Esophagus muscularis mucosa (tissue), 4 donors: ENCODE measurements around the gene COX14. TPM values are rescaled to one million over a fixed set of nuclear protein-coding genes. Genes with fewer than 3 reads are reported as not detected.

Experiments used
- DNase-seq: peaks from one replicate; pipeline ENCODE4 v3.0.0-alpha.2; 2017; ENCODE audit errors: extremely low spot score
- H3K27ac ChIP-seq, 4 donors: fragments of 200-600 bp; sonication (generic); replicated peaks in 1 of 4; 1 replicate in 3 of 4; 2 replicates in 1 of 4; pipeline ENCODE4 v1.5.1; 2016 to 2019; ENCODE audit warnings: mild to moderate bottlenecking in 1 of 4
- H3K27me3 ChIP-seq, 4 donors: fragments of 200-600 bp; sonication (generic); one replicate each; pipeline versions ENCODE4 v1.5.1 to v1.6.0; 2016 to 2019
- H3K36me3 ChIP-seq, 4 donors: fragments of 200-600 bp; sonication (generic); one replicate each; pipeline ENCODE4 v1.5.1; 2016 to 2019
- H3K4me1 ChIP-seq, 4 donors: fragments of 200-600 bp; sonication (generic); one replicate each; pipeline ENCODE4 v1.5.1; 2016 to 2019
- H3K4me3 ChIP-seq, 4 donors: fragments of 200-600 bp; sonication (generic); 1 replicate in 2 of 4; 2 replicates in 2 of 4; pipeline ENCODE4 v1.5.1; 2016 to 2019; ENCODE audit warnings: mild to moderate bottlenecking in 4 of 4, moderate library complexity in 1 of 4
- H3K9me3 ChIP-seq, 4 donors: fragments of 200-600 bp; sonication (generic); 1 replicate in 3 of 4; 2 replicates in 1 of 4; pipeline ENCODE4 v1.5.1; 2016 to 2019
- CTCF ChIP-seq, 3 experiments: fragments of 200-600 bp in 2 of 3; fragments of 450-650 bp in 1 of 3; sonication (generic) in 2 of 3; IDR thresholded peaks; one replicate each; pipeline ENCODE4 v1.5.1; 2017 to 2019; ENCODE audit warnings: antibody characterized with exemption in 3 of 3, mild to moderate bottlenecking in 2 of 3, moderate library complexity in 1 of 3
- EP300 ChIP-seq: sonication (generic); formaldehyde crosslinking; IDR thresholded peaks from one replicate; pipeline ENCODE4 v1.6.1; 2017; ENCODE audit warnings: antibody characterized with exemption
- POLR2A ChIP-seq: fragments of 450-650 bp; IDR thresholded peaks from one replicate; pipeline ENCODE4 v1.6.1; 2017; ENCODE audit warnings: antibody characterized with exemption, moderate library complexity, mild to moderate bottlenecking, low read depth
- POLR2AphosphoS5 ChIP-seq, 2 donors: sonication (generic); formaldehyde crosslinking; IDR thresholded peaks; one replicate each; pipeline ENCODE4 v1.6.1; 2017; ENCODE audit warnings: antibody characterized with exemption in 2 of 2
- WGBS: methylation state at CpG from one replicate; pipeline ENCODE4 v1.1.5; 2018; 5-methylcytosine and 5-hydroxymethylcytosine counted together
- intact Hi-C: fragments of 100-400 bp; cut with DNase I; formaldehyde crosslinking; loops from one replicate; pipeline ENCODE4 v1.15.1; 2023
- total RNA-seq, 4 donors: library from RNA; depleted of rRNA; stranded (reverse); fragments of >200 nt; gene quantifications; one replicate each; pipeline versions ENCODE4 v1.1.0 to v1.2.1, GENCODE V29; 2016

The COX14 gene
- total RNA-seq, 4 donors from 2014 or later, result 52.8 to 105 (median 87.6) TPM

- Histone ChIP-seq H3K27me3 (no peaks in the 10 kb centered on the region), H3K9me3 (no peaks in the 10 kb centered on the region), H3K36me3 (peaks cover 51 to 70% (median 59%) of the 10 kb centered on the region in 4 donors), H3K27ac (no peak overlapping the region), H3K4me3 (no peak overlapping the region), H3K4me1 (peaks cover 14 to 44% (median 25%) of the 10 kb centered on the region in 4 donors)
- intact Hi-C loops, result no loop called here
- 54% methylated on average over 3 of the region's 3 CpGs for WGBS
- TF ChIP-seq POLR2A (no peak), CTCF (IDR thresholded peaks at IDR 0.05) (no peak), POLR2AphosphoS5 (IDR thresholded peaks at IDR 0.05) (no peak), EP300 (no peak)
- no peak for DNase-seq
Measured at GRCh38 chr12:50087995-50088394, 24.0 kb upstream of the COX14 start.

DNA sequence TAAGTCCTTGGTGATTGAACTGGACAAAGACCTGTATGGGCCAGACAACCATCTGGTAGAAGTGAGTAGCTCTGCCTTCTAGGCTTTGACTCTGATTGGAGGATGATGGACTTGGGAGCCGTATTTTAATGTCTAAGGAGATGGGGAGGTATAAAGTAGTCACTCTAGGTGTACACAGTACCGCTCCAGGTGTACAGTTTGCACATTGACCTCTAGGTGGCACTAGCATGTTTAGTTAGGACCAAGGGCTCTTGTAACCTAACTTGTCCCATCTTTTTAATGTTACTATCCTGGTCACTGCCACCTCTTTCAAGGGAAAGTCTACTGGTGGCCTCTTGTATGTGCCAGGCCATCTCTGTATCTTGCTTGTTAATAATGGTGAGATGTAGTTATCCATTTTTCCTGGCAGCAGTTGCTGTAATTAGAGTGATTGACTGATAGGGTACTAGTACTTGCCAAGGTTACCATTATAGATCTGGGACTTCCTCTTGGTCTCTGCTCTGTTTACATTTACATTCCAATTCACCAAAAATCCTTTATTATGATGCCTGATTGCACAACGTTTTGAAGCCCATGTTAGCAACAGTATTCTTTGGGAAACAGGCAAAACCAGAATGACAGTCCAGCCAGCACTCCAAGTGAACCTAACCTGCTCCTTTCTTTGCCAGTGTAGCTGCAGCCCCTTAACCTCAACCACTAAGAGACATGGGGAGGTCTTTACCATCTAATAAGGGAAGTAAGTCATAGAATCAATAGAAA, 23.3 kb upstream of the COX14 start:
- no peak overlapping the region for H3K4me3 ChIP-seq
- no peaks in the 10 kb centered on the region for H3K27me3 ChIP-seq
- H3K9me3 ChIP-seq, result no peaks in the 10 kb centered on the region
- H3K36me3 ChIP-seq, result peaks cover 59 to 78% (median 67%) of the 10 kb centered on the region in 4 donors
- no peak overlapping the region for H3K27ac ChIP-seq
- 17% methylated on average over 3 of the region's 3 CpGs for WGBS
- peaks cover 14 to 36% (median 25%) of the 10 kb centered on the region in 4 donors for H3K4me1 ChIP-seq
- TF ChIP-seq CTCF (IDR thresholded peaks at IDR 0.05) (peak; percentile 69 to 78 (median 75)), EP300 (no peak)
- no peak for DNase-seq
- intact Hi-C loops, result no loop called here

- Histone ChIP-seq H3K27me3 (no peaks in the 10 kb centered on the region), H3K4me1 (peaks cover 9 to 27% (median 18%) of the 10 kb centered on the region in 4 donors), H3K9me3 (no peaks in the 10 kb centered on the region), H3K4me3 (no peak overlapping the region), H3K27ac (no peak overlapping the region), H3K36me3 (peaks cover 68 to 88% (median 77%) of the 10 kb centered on the region in 4 donors)
- WGBS, result 96% methylated on average over 7 of the region's 7 CpGs
- DNase-seq, result no peak
- TF ChIP-seq EP300, result no peak
- no peak for TF ChIP-seq POLR2AphosphoS5 (IDR thresholded peaks at IDR 0.05)
- no peak for TF ChIP-seq CTCF (IDR thresholded peaks at IDR 0.05)
- TF ChIP-seq POLR2A, result no peak
- intact Hi-C loops, result no loop called here
Measured at GRCh38 chr12:50089730-50090129, 22.3 kb upstream of the COX14 start.

DNA sequence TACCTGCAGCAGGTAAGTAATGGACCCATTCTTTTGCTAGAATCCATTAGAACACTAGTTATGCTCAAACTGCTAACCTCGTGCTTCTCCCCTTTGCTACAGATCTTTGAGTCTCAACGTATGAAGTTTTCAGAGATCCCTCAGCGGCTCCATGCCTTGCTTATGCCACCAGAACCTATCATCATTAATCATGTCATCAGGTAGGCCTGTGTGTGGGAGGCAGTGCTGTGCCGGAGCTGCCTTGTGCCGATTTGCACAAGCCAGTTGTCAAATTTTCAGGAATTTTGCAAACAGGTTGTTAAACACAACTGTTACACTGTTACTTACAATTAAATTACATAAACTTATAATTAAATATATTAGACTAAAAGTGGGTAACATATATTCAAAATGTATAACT, 21.6 kb upstream of the COX14 start:
- Histone ChIP-seq H3K4me3 (no peak overlapping the region), H3K36me3 (peaks cover 74 to 94% (median 83%) of the 10 kb centered on the region in 4 donors), H3K27me3 (no peaks in the 10 kb centered on the region), H3K9me3 (no peaks in the 10 kb centered on the region), H3K27ac (no peak overlapping the region), H3K4me1 (peaks cover 9 to 26% (median 17%) of the 10 kb centered on the region in 4 donors)
- no peak for DNase-seq
- intact Hi-C loops, result no loop called here
- WGBS, result 84% methylated on average over 5 of the region's 5 CpGs
- no peak for TF ChIP-seq EP300
- no peak for TF ChIP-seq CTCF (IDR thresholded peaks at IDR 0.05)

- intact Hi-C loops, result no loop called here
- no peak for DNase-seq
- Histone ChIP-seq H3K9me3 (no peaks in the 10 kb centered on the region), H3K4me1 (peaks cover 0 to 4% (median under 1%) of the 10 kb centered on the region in 4 donors), H3K27ac (no peak overlapping the region), H3K36me3 (peaks cover 65 to 87% (median 78%) of the 10 kb centered on the region in 4 donors), H3K4me3 (no peak overlapping the region), H3K27me3 (no peaks in the 10 kb centered on the region)
- TF ChIP-seq POLR2AphosphoS5 (IDR thresholded peaks at IDR 0.05) (no peak), CTCF (IDR thresholded peaks at IDR 0.05) (no peak), POLR2A (no peak), EP300 (no peak)
- WGBS, result 86% methylated on average over 6 of the region's 6 CpGs
Measured at GRCh38 chr12:50097952-50098351, 14.1 kb upstream of the COX14 start.
